Activated CD4-positive, alpha-beta T cell treated with anti-CD3 and anti-CD28 coated beads for 4 hours (primary cell): ENCODE measurements around the gene STX18.
"Not testable (repeated sequence)": the region's sequence is repeated elsewhere in the genome, so short reads cannot be mapped to it uniquely, and the experiment has no call there.

Experiments
- DNase-seq, 2 donors: peaks; one replicate each; pipeline ENCODE4 v3.0.0-alpha.2; 2020

STX18 gene

GRCh38 chr4:4541661-4542570, at the start of gene STX18:
STX18 (minus strand) TSS chr4:4542048; CDS start chr4:4541964, 84 bp downstream.
- DNase-seq, result peak; percentile 82 to 87

DNA sequence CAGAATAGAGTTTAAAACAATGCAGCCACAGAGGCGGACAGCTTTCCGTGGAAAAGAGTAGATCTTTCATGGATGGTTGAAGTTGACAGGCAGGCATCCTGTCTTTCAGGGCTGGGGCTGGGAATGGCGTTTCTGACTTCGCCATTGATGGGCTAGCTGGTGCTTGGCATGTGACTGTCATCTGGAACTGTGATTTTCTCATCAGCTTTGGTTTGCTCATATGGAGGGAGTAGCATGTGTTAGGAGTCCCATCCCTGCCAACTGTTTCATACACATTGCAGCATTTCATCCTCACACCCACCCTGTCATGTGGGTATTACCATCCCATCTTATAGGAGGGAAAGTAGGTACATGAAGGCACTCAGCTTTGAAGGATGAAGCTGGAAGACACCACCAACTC, 49.2 kb upstream of the STX18 start:
- no peak for DNase-seq

DNA sequence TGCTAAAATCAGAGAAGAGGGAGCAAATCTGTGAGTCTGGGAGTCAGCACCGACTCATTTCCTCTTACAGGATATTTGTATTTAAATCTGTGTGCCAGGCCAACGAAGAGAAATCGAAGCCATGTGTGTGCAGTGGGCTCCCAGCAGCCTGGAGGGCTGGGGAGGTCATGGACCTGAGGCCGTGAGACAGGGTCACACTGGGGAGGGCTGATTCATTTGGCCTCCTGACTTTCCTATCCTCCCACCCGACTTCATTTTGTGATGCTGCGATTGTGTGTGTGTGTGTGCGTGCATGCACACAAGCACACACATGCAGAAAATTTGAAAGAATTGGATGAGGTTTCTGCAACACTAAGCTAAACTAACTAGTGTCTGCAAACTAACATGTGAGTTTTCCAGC, 48.7 kb upstream of the STX18 start:
- DNase-seq, result no peak

- no peak for DNase-seq
Measured at GRCh38 chr4:4585012-4585670, 43.3 kb upstream of the STX18 start.

DNA sequence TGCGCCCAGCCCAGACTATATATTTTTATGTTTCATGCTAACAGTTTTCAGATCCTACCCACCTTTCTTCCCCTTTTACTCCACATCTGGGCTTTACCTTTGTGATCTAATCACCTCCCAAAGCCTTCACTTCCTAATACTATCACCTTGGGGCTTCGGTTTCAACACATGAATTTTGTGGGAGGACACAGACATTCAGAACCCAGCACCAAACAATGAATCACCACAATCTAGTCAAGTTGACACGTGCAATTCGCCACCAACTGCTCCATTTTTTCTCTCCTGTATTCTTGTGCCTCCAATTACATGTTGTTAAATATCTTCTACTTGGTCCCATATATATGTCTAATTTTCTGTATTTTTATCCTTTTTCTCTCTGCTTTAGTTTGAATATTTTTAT, 41.8 kb upstream of the STX18 start:
- DNase-seq, result no peak

- no peak for DNase-seq
Measured at GRCh38 chr4:4582653-4583052, 40.8 kb upstream of the STX18 start.

- no peak for DNase-seq
Measured at GRCh38 chr4:4580494-4580893, 38.6 kb upstream of the STX18 start.

- no peak for DNase-seq
Measured at GRCh38 chr4:4578981-4579380, 37.1 kb upstream of the STX18 start.

- DNase-seq, result no peak
Measured at GRCh38 chr4:4577359-4577875, 35.6 kb upstream of the STX18 start.

GRCh38 chr4:4575284-4576211, 33.7 kb upstream of the STX18 start:
- DNase-seq, result peak; percentile 62 to 67

- peak in 1 of 2 donors; percentile 46 for DNase-seq
Measured at GRCh38 chr4:4574792-4575191, 32.9 kb upstream of the STX18 start.

GRCh38 chr4:4574052-4574451, 32.2 kb upstream of the STX18 start:
- DNase-seq, result no peak

DNA sequence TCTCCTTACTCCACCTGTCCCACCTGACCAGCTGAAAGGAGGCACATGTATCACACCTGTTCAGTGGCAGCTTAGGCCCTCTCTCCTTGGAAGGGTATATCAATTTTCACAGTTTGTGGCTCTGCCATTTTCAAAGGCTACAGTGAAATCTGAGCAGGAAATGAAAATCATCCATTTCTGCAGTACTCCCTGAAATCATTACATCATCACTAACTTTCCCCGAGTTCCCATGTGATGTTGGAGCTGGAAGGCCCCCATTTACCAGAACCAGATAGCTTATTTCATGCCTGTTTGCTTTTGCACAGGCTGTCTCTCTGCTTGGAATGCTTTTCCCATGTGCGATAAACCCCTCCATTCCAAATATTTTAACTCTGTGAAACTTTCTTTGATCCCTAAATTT, 31.0 kb upstream of the STX18 start:
- DNase-seq, result no peak

DNA sequence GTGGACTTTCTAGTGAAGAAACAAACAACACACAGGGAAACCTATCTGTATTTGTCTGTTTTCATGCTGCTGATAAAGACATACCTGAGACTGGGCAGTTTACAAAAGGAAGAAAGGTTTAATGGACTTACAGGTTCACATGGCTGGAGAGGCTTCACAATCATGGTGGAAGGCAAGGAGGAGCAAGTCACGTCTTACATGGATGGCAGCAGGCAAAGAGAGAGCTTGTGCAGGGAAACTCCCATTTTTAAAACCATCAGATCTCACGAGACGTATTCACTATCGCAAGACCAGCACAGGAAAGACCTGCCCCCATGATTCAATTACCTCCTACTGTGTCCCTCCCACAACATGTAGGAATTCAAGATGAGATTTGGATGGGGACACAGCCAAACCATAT, 28.0 kb upstream of the STX18 start:
- not testable (repeated sequence) for DNase-seq

- no peak for DNase-seq
Measured at GRCh38 chr4:4568806-4569427, 27.1 kb upstream of the STX18 start.

DNA sequence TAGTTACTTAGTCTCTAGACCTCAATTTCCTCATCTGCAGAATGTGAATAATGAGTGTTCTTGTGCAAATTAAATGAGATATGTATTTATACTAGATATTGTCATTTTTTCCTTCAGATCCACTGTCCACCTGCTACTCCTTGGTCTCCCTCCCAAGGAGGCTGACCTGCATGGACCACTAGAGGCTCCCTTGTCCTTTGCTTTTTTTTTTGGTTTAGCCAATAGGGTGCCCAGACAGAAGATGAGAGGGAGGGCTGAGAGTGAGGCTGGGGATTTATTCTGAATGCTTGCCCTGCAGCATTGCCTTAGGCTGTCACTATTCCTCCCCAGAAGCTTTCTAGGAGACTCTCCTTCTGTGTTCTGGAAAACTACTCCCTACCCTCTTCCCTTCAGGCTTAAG, 24.5 kb upstream of the STX18 start:
- not testable (repeated sequence) for DNase-seq

DNA sequence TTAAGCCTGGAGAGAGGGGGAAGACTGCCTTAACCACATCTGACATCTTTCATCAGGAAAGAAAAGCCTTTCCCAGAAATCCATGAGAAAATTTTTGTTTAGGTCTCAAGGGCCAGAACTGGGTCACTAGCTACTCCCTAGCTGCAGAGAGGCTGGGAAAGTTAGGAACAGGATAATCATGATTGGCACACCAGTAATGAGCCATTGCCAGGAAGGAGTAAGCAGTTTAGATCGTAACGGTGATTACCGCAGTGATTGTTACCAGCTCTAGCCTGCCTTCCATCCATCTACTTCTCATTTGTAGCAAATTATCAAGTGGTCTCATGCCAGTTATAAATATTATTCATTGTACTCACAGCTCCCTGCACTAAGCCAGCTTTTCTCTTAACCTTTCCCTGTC, 22.7 kb upstream of the STX18 start:
- no peak for DNase-seq

DNA sequence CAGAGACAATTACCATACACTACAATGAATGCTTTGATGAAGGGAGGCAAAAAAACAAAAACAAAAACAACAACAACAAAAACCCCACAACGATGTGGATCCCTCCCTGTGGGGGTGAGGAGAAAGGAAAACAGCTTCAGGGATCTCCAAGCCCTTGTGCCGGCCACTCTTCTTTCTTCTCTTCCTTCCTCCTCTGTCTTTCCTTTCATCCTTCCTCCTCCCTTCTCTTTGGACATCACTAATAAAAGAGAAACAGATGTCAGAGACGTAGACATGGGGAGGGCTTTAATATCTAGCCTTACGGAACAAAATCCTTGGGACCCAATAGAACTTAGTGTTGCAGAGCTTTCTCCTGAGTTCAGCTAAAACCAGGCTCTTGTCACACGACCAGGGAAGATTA, 18.8 kb upstream of the STX18 start:
- DNase-seq, result no peak

- DNase-seq, result no peak
Measured at GRCh38 chr4:4560136-4560535, 18.3 kb upstream of the STX18 start.

GRCh38 chr4:4559596-4559995, 17.7 kb upstream of the STX18 start:
- DNase-seq, result no peak

- no peak for DNase-seq
Measured at GRCh38 chr4:4558881-4559280, 17.0 kb upstream of the STX18 start.

DNA sequence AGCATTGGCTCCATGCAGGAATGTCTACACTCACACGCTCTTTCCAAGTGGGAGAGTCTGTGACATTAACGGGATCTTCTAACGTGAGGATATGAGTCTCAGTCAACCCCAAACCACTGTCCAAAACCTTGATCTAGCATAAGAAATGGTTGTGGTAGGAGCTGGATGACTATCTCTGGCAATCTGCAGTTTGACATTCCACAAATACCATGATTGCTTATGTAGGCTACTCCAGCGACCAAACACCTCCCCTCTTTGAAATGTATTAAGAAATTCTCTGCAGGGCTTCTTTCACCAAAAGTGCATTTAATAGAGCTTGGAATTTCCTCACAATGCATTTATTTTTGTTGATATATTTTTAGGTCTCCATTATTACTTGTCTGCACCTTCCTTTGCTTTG, 14.1 kb upstream of the STX18 start:
- no peak for DNase-seq
